ENCODE results near the gene STARD13.

STARD13 gene

GRCh38 chr13:33212396-33212795, 73.2 kb downstream of the STARD13 start:
- TF ChIP-seq YY1 (IDR thresholded peaks at IDR 0.05; ENCODE audit: low read depth) = no peak
- no peak for TF ChIP-seq ZBTB7A (IDR thresholded peaks at IDR 0.05; ENCODE audit: low read depth)
- no peak for TF ChIP-seq TAF1 (IDR thresholded peaks at IDR 0.05; ENCODE audit: low read depth)
- TF ChIP-seq, protein P1, sequence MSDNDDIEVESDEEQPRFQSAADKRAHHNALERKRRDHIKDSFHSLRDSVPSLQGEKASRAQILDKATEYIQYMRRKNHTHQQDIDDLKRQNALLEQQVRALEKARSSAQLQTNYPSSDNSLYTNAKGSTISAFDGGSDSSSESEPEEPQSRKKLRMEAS (IDR thresholded peaks at IDR 0.05) = no peak
- TF ChIP-seq TCF12 (IDR thresholded peaks at IDR 0.05; ENCODE audit: low read depth) = no peak
- TF ChIP-seq RAD21 (IDR thresholded peaks at IDR 0.05; ENCODE audit: low read depth) = no peak
- no peak for TF ChIP-seq NFIC (IDR thresholded peaks at IDR 0.05)
- TF ChIP-seq TEAD4 (IDR thresholded peaks at IDR 0.05) = no peak

DNA sequence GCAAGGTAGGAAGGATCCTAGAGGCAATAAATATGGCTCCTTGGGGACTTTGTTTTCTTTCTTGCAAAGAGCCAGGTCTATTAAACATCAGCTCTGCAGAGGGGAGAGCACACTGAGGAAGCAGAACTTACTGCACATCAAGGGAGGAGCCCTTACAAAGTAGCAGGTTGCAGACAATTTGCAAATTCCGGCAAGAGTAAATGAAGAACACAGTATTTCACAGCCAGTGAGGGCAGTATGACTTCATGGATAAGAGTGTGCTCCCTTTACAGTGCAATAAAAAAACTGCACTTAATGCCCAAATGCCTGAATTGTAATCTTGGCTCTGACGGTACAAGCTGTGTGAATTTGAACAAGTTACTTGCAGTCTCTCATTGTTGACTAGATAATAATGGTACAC, 75.5 kb downstream of the STARD13 start:
- TF ChIP-seq, protein P1 (IDR thresholded peaks at IDR 0.05) = no peak
- TF ChIP-seq, protein P2, sequence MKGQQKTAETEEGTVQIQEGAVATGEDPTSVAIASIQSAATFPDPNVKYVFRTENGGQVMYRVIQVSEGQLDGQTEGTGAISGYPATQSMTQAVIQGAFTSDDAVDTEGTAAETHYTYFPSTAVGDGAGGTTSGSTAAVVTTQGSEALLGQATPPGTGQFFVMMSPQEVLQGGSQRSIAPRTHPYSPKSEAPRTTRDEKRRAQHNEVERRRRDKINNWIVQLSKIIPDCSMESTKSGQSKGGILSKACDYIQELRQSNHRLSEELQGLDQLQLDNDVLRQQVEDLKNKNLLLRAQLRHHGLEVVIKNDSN (IDR thresholded peaks at IDR 0.05) = no peak
- TF ChIP-seq CEBPB (IDR thresholded peaks at IDR 0.05) (no peak), CREB1 (IDR thresholded peaks at IDR 0.05; ENCODE audit: low read depth) (no peak), YY1 (IDR thresholded peaks at IDR 0.05; ENCODE audit: low read depth) (no peak), RAD21 (IDR thresholded peaks at IDR 0.05; ENCODE audit: low read depth) (no peak), EP300 (IDR thresholded peaks at IDR 0.05; ENCODE audit: borderline replicate concordance) (no peak), EGR1 (IDR thresholded peaks at IDR 0.05) (no peak)

DNA sequence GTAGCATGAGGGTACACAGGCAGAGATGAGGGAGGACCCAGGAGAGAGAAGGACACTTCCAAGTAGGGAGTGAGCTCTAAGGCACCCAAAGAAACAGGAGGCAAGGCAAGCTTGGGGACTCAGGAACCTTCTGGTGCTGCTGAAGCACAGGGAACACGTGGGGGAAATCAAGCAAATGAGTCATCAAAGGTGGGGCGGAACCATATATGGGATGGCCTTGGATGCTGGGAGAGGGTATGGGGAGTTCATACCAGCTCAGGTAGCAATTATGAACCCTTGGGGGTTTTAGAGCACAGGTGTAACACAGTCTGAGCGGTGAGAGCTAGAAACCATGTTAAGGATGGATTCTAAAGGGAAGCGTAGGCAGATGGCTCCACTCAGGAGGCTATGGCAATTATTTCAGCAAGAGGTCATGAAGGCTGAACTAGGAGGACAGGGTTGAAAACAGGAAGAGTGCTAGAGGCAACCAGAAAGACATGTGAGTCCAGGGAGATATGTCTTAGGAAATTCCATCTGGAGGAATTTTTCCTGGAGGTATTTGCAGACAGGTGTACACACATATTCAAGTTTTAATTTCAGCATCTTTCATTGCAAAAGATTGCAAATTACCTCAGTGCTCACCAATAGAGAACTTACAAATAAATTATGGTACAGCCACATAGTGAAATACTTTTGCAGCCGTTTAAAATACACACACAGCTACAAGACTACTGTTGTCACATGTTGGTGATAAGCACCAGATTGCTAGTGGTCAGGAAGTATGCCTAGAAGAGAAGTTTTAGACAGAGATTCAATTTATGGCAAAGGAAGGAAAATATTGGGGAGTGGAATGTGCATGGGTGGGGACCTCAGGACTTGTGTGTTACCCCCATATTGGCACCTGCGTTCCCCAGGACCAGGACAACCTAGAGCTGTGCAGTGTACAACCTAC, 77.0 kb downstream of the STARD13 start:
- no peak for TF ChIP-seq CEBPB (IDR thresholded peaks at IDR 0.05)
- TF ChIP-seq FOXM1 (IDR thresholded peaks at IDR 0.05; ENCODE audit: borderline replicate concordance, low read depth) = no peak
- no peak for TF ChIP-seq EP300 (IDR thresholded peaks at IDR 0.05; ENCODE audit: borderline replicate concordance)
- TF ChIP-seq, protein P2 (IDR thresholded peaks at IDR 0.05) = peak; percentile 82
- TF ChIP-seq, protein P1 (IDR thresholded peaks at IDR 0.05) = peak; percentile 89
- no peak for TF ChIP-seq TCF12 (IDR thresholded peaks at IDR 0.05; ENCODE audit: low read depth)

DNA sequence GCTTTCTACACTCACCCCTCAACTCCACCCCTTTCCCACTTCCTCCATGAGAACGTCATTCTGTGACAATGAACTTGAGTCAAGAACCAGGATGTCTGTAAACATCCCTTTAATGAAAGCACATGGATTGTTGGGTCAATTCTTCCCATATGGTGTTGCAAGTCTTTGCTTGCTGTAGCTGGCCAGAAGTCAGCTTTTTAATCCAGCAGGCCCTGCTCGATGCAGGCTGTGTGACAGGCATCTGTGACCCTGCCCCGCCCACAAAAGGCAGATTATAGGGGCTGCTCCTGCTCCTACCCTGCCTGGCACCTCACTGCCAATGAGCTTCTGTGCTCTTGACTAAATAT, 78.0 kb downstream of the STARD13 start:
- TF ChIP-seq TCF12 (IDR thresholded peaks at IDR 0.05; ENCODE audit: low read depth) = no peak
- no peak for TF ChIP-seq NFIC (IDR thresholded peaks at IDR 0.05)

GRCh38 chr13:33206945-33207614, 78.5 kb downstream of the STARD13 start:
- TF ChIP-seq REST (IDR thresholded peaks at IDR 0.05; ENCODE audit: low read depth) (no peak), EGR1 (IDR thresholded peaks at IDR 0.05) (no peak), EP300 (IDR thresholded peaks at IDR 0.05; ENCODE audit: borderline replicate concordance) (no peak), TCF12 (IDR thresholded peaks at IDR 0.05; ENCODE audit: low read depth) (no peak), TAF1 (IDR thresholded peaks at IDR 0.05; ENCODE audit: low read depth) (no peak), CREB1 (IDR thresholded peaks at IDR 0.05; ENCODE audit: low read depth) (no peak), ZBTB7A (IDR thresholded peaks at IDR 0.05; ENCODE audit: low read depth) (no peak)

DNA sequence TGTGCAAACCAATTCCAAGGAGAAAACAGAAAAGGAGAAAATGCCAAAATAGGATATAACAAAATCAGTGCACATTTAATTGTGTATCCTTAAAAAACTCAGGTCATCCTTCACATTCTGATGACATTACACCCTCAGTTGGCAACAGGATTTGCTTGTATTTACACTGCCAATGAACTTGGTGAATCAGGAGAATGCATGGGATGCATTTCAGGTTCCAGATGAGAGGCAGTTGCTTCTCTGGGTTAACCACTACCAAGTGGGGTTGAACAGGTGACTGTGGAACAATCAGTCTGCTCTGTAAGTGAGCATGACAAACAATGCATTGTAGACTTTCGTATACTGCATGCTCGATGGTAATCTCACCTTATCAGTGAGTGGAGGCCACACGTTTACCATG, 79.1 kb downstream of the STARD13 start:
- TF ChIP-seq, protein P2 (IDR thresholded peaks at IDR 0.05) = no peak
- TF ChIP-seq TAF1 (IDR thresholded peaks at IDR 0.05; ENCODE audit: low read depth) = no peak
- TF ChIP-seq NFIC (IDR thresholded peaks at IDR 0.05) = no peak
- TF ChIP-seq REST (IDR thresholded peaks at IDR 0.05; ENCODE audit: low read depth) = no peak
- TF ChIP-seq CREB1 (IDR thresholded peaks at IDR 0.05; ENCODE audit: low read depth) = no peak
- TF ChIP-seq ZBTB7A (IDR thresholded peaks at IDR 0.05; ENCODE audit: low read depth) = no peak
- TF ChIP-seq, protein P1 (IDR thresholded peaks at IDR 0.05) = no peak
- TF ChIP-seq EGR1 (IDR thresholded peaks at IDR 0.05) = no peak
- no peak for TF ChIP-seq TEAD4 (IDR thresholded peaks at IDR 0.05)
- TF ChIP-seq EP300 (IDR thresholded peaks at IDR 0.05; ENCODE audit: borderline replicate concordance) = no peak
- TF ChIP-seq CEBPB (IDR thresholded peaks at IDR 0.05) = no peak
- no peak for TF ChIP-seq RAD21 (IDR thresholded peaks at IDR 0.05; ENCODE audit: low read depth)
- TF ChIP-seq TCF12 (IDR thresholded peaks at IDR 0.05; ENCODE audit: low read depth) = no peak
- TF ChIP-seq YY1 (IDR thresholded peaks at IDR 0.05; ENCODE audit: low read depth) = no peak
- no peak for TF ChIP-seq FOXM1 (IDR thresholded peaks at IDR 0.05; ENCODE audit: borderline replicate concordance, low read depth)

All from Ishikawa (cell line).